ENCODE measurements around the gene LIPC. TPM values are rescaled to one million over a fixed set of nuclear protein-coding genes. Genes with fewer than 3 reads are reported as not detected.

The LIPC gene
- total and polyA plus RNA-seq, 12 donors, result 0.22 to 1.3 (median 0.42) TPM; not detected in 1

DNA sequence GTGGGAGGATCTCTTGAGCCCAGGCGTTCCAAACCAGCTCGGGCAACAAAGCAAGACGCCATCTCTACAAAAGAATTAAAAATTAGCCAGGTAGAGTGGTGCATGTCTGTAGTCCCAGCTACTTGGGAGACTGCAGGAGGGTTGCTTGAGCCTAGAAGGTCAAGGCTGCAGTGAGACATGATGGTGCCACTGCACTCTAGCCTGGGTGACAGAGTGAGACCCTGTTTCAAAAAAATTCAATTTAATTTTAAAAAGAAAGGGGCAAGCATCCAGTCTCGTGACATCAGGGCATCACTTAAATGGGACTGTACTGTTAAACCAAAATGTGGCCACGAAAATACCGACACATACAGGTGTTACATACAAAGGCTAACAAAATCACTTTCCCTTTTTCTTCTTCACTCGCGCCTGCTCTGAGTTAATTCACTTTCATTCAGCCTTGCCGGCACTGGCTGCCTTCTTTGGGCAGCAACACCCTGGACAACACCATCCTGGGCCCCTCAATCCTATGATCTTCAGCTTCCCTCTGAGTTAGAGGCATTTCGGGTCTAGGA, 121.7 kb downstream of the LIPC start:
- H3K36me3 ChIP-seq, result no peaks in the 10 kb centered on the region
- ATAC-seq (no peak), DNase-seq (no peak)
- H3K27ac ChIP-seq, result no peak overlapping the region
- H3K4me1 ChIP-seq, result peaks cover 0 to 29% (median 11%) of the 10 kb centered on the region in 9 donors
- H3K9me3 ChIP-seq, result no peaks in the 10 kb centered on the region
- TF ChIP-seq, protein P1, sequence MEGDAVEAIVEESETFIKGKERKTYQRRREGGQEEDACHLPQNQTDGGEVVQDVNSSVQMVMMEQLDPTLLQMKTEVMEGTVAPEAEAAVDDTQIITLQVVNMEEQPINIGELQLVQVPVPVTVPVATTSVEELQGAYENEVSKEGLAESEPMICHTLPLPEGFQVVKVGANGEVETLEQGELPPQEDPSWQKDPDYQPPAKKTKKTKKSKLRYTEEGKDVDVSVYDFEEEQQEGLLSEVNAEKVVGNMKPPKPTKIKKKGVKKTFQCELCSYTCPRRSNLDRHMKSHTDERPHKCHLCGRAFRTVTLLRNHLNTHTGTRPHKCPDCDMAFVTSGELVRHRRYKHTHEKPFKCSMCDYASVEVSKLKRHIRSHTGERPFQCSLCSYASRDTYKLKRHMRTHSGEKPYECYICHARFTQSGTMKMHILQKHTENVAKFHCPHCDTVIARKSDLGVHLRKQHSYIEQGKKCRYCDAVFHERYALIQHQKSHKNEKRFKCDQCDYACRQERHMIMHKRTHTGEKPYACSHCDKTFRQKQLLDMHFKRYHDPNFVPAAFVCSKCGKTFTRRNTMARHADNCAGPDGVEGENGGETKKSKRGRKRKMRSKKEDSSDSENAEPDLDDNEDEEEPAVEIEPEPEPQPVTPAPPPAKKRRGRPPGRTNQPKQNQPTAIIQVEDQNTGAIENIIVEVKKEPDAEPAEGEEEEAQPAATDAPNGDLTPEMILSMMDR (IDR thresholded peaks at IDR 0.05), result no peak
- no peaks in the 10 kb centered on the region for H3K27me3 ChIP-seq
- WGBS, 2 donors, result 94 to 97% methylated on average over 10 of the region's 10 CpGs
- no peak overlapping the region for H3K4me3 ChIP-seq
- intact Hi-C loops (cut with DNase I), result loop anchor here in 1 of 10 donors (5.0 to 10.0 kb wide), 2 partner anchors 111 to 179 kb away; no protein-coding TSS in a partner anchor

DNA sequence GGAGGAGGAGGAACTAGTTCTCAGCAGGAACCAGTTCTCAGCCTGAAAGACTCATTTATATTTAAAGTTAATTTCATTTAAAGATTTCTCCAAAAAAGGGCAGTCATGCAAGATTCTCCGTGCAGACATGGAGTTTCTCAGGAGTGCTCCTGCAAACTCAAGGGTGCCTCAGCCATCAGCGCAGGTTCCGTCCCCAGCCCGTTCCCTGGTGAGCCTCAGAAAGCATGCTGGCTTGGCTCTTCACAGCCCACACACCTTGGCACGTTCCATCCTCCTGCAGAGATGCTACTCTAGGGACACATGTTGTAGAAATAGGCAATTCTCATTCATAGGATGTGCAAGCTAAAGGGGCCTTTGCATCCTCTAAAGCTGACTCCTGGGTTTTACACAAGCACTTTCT, 123.0 kb downstream of the LIPC start:
- WGBS, 2 donors, result 79 to 96% methylated on average over 5 of the region's 5 CpGs
- no peaks in the 10 kb centered on the region for H3K36me3 ChIP-seq
- H3K4me3 ChIP-seq, result no peak overlapping the region
- intact Hi-C loops (cut with DNase I), result loop anchor here in 1 of 10 donors (5.0 to 10.0 kb wide), 2 partner anchors 112 to 180 kb away; no protein-coding TSS in a partner anchor
- no peak for DNase-seq
- no peak overlapping the region for H3K27ac ChIP-seq
- H3K27me3 ChIP-seq, result no peaks in the 10 kb centered on the region
- no peak for ATAC-seq
- H3K4me1 ChIP-seq, result peaks cover 0 to 25% (median 6%) of the 10 kb centered on the region in 9 donors
- H3K9me3 ChIP-seq, result no peaks in the 10 kb centered on the region
- TF ChIP-seq, protein P1 (IDR thresholded peaks at IDR 0.05), result no peak

DNA sequence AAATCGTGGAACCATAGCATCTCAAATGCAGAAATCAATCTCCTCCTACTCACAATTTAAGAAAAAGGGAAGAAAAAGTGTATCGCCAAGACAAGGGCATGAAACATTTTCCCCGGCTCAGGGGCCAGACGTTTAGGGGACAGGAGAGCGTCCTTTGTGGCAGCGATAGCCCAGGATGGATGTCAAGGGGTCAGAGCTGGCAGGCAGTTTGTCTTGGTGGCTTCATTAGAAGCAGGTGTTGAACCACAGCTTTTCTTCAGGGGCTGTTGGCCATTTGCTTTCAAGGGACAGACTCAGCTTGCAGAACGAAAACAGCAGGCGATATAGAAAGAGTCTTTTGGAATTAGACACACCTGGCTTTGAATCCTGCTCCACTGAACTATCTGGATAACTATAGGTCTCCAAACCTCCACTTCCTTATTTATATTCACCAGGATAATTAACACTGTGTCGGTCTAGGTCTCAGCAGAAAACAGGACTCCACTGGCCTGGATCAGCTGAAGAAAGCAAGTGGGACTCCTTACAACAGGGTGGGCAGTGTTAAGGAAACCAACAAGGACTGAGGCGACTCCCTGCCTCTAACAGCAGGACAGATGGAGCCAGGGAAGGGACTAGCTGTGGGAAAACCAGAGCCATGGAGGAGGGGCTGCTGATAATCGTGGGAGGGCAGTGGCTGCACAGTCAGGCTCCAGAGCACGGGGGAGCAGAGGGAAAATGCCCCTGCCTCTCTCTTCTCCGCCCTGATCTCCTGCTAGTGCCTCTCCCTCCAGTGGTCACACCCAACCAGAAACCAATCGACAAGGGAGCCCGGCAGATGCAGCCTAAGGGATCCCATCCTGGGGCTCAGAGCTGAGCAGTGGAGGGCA, 123.6 kb downstream of the LIPC start:
- 76% methylated on average over 15 of the region's 15 CpGs for WGBS, 2 donors
- no peak for ATAC-seq

DNA sequence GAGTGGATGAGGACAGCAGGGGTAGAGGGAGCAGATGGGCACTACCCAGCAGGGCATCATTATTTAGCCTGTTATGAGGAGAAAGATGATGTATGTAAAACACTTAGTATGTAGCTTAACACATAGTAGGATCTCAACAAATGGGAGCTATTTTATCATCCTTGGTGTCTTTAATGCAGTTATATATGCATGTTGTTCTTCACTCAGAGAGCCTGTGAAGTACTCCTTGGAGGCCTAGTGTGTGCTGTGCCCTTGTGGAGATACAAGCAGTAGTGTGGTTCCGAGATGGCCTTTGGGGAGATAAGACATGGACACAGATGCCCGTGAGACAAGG, 124.2 kb downstream of the LIPC start:
- ATAC-seq, result no peak
- no peak overlapping the region for H3K27ac ChIP-seq
- WGBS, 2 donors, result 73 to 82% methylated on average over 2 of the region's 2 CpGs

More for the DNA sequence above, 123.6 kb downstream of the LIPC start:
- H3K27ac ChIP-seq, result no peak overlapping the region
- H3K4me3 ChIP-seq, result no peak overlapping the region
- no peaks in the 10 kb centered on the region for H3K27me3 ChIP-seq
- DNase-seq, result no peak
- no peaks in the 10 kb centered on the region for H3K36me3 ChIP-seq
- intact Hi-C loops (cut with DNase I), result loop anchor here in 1 of 10 donors (10.0 kb wide), 1 partner anchor 181 kb away; no protein-coding TSS in a partner anchor
- TF ChIP-seq, protein P1 (IDR thresholded peaks at IDR 0.05), result no peak
- no peaks in the 10 kb centered on the region for H3K9me3 ChIP-seq
- H3K4me1 ChIP-seq, result peaks cover 0 to 25% (median 0%) of the 10 kb centered on the region in 9 donors

More for the DNA sequence above, 124.2 kb downstream of the LIPC start:
- DNase-seq, result no peak
- Histone ChIP-seq H3K4me1 (peaks cover 0 to 24% (median 0%) of the 10 kb centered on the region in 9 donors), H3K36me3 (no peaks in the 10 kb centered on the region), H3K4me3 (no peak overlapping the region), H3K9me3 (no peaks in the 10 kb centered on the region), H3K27me3 (no peaks in the 10 kb centered on the region)
- TF ChIP-seq, protein P1 (IDR thresholded peaks at IDR 0.05), result no peak
- intact Hi-C loops (cut with DNase I), result loop anchor here in 1 of 10 donors (10.0 kb wide), 1 partner anchor 181 kb away; no protein-coding TSS in a partner anchor

Data from heart right ventricle (tissue), 16 donors.